PC-3 (cell line): Measurements from ENCODE around the gene PIK3R2. TPM values are rescaled to one million over a fixed set of nuclear protein-coding genes. Genes with fewer than 3 reads are reported as not detected.

Experiments used
- ATAC-seq: fragments of 200-7000 bp; cut with Tn5 transposase; 2 replicates; pipeline ENCODE4 v1.9.1; 2020; ENCODE audit warnings: mild to moderate bottlenecking, moderate library complexity
- BruUV-seq: library from RNA; stranded (reverse); fragments of 400-500 nt; replicated peaks from 2 replicates; lab custom pipeline; 2021; lab: Mats Ljungman, UMichigan
- CTCF ChIA-PET: fragments of 300-600 bp; sonication (Branson Sonifier 250); formaldehyde crosslinking; loops from one replicate; lab custom pipeline; 2022; ENCODE audit warnings: antibody characterized with exemption; lab: Charles Lee
- POLR2A ChIA-PET: fragments of 300-600 bp; sonication (Branson Sonifier 250); formaldehyde crosslinking; loops from one replicate; lab custom pipeline; 2022; ENCODE audit warnings: antibody characterized with exemption; ENCODE audit not compliant: unreplicated experiment; lab: Charles Lee
- DNase-seq: peaks from one replicate; pipeline ENCODE4 v3.0.0-alpha.2; 2015
- H2AFZ ChIP-seq: fragments of 300-600 bp; sonication (generic); 2 replicates; pipeline ENCODE4 v1.6.0; 2016; ENCODE audit warnings: antibody characterized with exemption, low read length
- H3F3A ChIP-seq: fragments of 300-600 bp; sonication (generic); one replicate; pipeline ENCODE4 v1.6.0; 2017; ENCODE audit warnings: antibody characterized with exemption, low read length, control low read depth, mild to moderate bottlenecking; ENCODE audit not compliant: unreplicated experiment
- H3K27ac ChIP-seq: fragments of 300-600 bp; sonication (generic); 2 replicates; pipeline ENCODE4 v1.5.1; 2016; ENCODE audit warnings: mild to moderate bottlenecking, low read length
- H3K27me3 ChIP-seq: fragments of 300-600 bp; sonication (generic); 2 replicates; pipeline ENCODE4 v1.6.1; 2016; ENCODE audit warnings: low read length, mixed read lengths
- H3K36me3 ChIP-seq: fragments of 300-600 bp; sonication (generic); 2 replicates; pipeline ENCODE4 v1.6.1; 2016; ENCODE audit warnings: low read depth, mixed run types, low read length, mixed read lengths
- H3K4me1 ChIP-seq: fragments of 300-600 bp; sonication (generic); 2 replicates; pipeline ENCODE4 v1.5.1; 2016; ENCODE audit warnings: low read length; ENCODE audit not compliant: insufficient read depth
- H3K4me2 ChIP-seq: fragments of 300-600 bp; sonication (generic); 2 replicates; pipeline ENCODE4 v1.6.0; 2016; ENCODE audit warnings: low read length
- H3K4me3 ChIP-seq: fragments of 300-600 bp; sonication (generic); 2 replicates; pipeline ENCODE4 v1.5.1; 2016; ENCODE audit warnings: mild to moderate bottlenecking, low read length, mixed read lengths
- H3K79me2 ChIP-seq: fragments of 300-600 bp; sonication (generic); 2 replicates; pipeline ENCODE4 v1.6.1; 2017; ENCODE audit warnings: low read length, mixed read lengths
- H3K9ac ChIP-seq: fragments of 300-600 bp; sonication (generic); 2 replicates; pipeline ENCODE4 v1.6.0; 2016; ENCODE audit warnings: mild to moderate bottlenecking, low read length
- H3K9me2 ChIP-seq: fragments of 300-600 bp; sonication (generic); replicated peaks from 2 replicates; pipeline ENCODE4 v1.6.1; 2016; ENCODE audit warnings: mixed run types, low read length, mixed read lengths
- H3K9me3 ChIP-seq: fragments of 300-600 bp; sonication (generic); 2 replicates; pipeline ENCODE4 v1.6.1; 2016; ENCODE audit warnings: low read length, mixed read lengths
- H4K20me1 ChIP-seq: fragments of 300-600 bp; sonication (generic); 2 replicates; pipeline ENCODE4 v1.6.1; 2016; ENCODE audit warnings: low read length, mixed read lengths
- CTCF ChIP-seq: fragments of 300-600 bp; sonication (generic); conservative IDR thresholded peaks from 2 replicates; pipeline ENCODE4 v1.5.1; 2017; ENCODE audit warnings: antibody characterized with exemption, low read depth, mild to moderate bottlenecking, low read length
- EZH2 ChIP-seq: fragments of 300-600 bp; sonication (generic); IDR thresholded peaks from one replicate; pipeline ENCODE4 v1.6.1; 2017; ENCODE audit warnings: antibody characterized with exemption, mild to moderate bottlenecking, low read length; ENCODE audit not compliant: unreplicated experiment
- EZH2phosphoT487 ChIP-seq: fragments of 300-600 bp; sonication (generic); IDR thresholded peaks from 2 replicates; pipeline ENCODE4 v1.6.1; 2018; ENCODE audit warnings: mild to moderate bottlenecking, antibody characterized with exemption, low read length, borderline replicate concordance
- intact Hi-C: fragments of 100-400 bp; cut with micrococcal nuclease; formaldehyde crosslinking; loops from 2 replicates; pipeline ENCODE4 v1.9.0; 2023
- total RNA-seq: library from RNA; depleted of rRNA; stranded (reverse); fragments of >200 nt; gene quantifications from 2 replicates; pipeline ENCODE4 v1.2.3, GENCODE V29; 2014

The PIK3R2 gene
- total RNA-seq, 1 experiment from 2014 or later = 15.8 TPM

- Histone ChIP-seq H3F3A (no peaks in the 10 kb centered on the region), H3K9me3 (no peaks in the 10 kb centered on the region), H3K36me3 (0 out of 2 replicates have a peak, but pooled peaks cover 6% of the 10 kb centered on the region), H4K20me1 (no peaks in the 10 kb centered on the region), H3K9me2 (no peaks in the 10 kb centered on the region), H3K9ac (no peak overlapping the region), H3K4me2 (no peak overlapping the region), H2AFZ (no peak overlapping the region), H3K4me1 (no peaks in the 10 kb centered on the region), H3K27ac (no peak overlapping the region), H3K79me2 (no peaks in the 10 kb centered on the region), H3K4me3 (no peak overlapping the region), H3K27me3 (no peaks in the 10 kb centered on the region)
- intact Hi-C loops = no loop called here
- TF ChIP-seq EZH2phosphoT487 (no peak), EZH2 (no peak), CTCF (no peak)
- ATAC-seq (no peak), DNase-seq (no peak)
- ChIA-PET POLR2A (no interaction called here), CTCF (no interaction called here)
- BruUV-seq = no TSS peak
Observed at GRCh38 chr19:18128805-18129204, 24.2 kb upstream of the PIK3R2 start.

- ChIA-PET CTCF (interaction anchor here (0.6 kb wide), 1 partner anchor 74 kb away, joined by 3 read pairs; no protein-coding TSS in a partner anchor), POLR2A (no interaction called here)
- DNase-seq (no peak), ATAC-seq (no peak)
- intact Hi-C loops = no loop called here
- Histone ChIP-seq H3K79me2 (no peaks in the 10 kb centered on the region), H3K27ac (no peak overlapping the region), H3K36me3 (0 out of 2 replicates have a peak, but pooled peaks cover 6% of the 10 kb centered on the region), H3K9me3 (no peaks in the 10 kb centered on the region), H3K9me2 (no peaks in the 10 kb centered on the region), H3K9ac (no peak overlapping the region), H3F3A (no peaks in the 10 kb centered on the region), H4K20me1 (no peaks in the 10 kb centered on the region), H3K27me3 (no peaks in the 10 kb centered on the region), H3K4me2 (no peak overlapping the region), H3K4me3 (no peak overlapping the region), H3K4me1 (no peaks in the 10 kb centered on the region), H2AFZ (no peak overlapping the region)
- BruUV-seq = no TSS peak
- TF ChIP-seq EZH2 = no peak
- TF ChIP-seq EZH2phosphoT487 = no peak
- TF ChIP-seq CTCF = no peak
Observed at GRCh38 chr19:18130523-18131242, 22.3 kb upstream of the PIK3R2 start.
